Measurements from ENCODE around the gene RNF4. TPM values are rescaled to one million over a fixed set of nuclear protein-coding genes. Genes with fewer than 3 reads are reported as not detected.

Gene RNF4
- total RNA-seq, 1 experiment from 2014 or later = 92.0 TPM

DNA sequence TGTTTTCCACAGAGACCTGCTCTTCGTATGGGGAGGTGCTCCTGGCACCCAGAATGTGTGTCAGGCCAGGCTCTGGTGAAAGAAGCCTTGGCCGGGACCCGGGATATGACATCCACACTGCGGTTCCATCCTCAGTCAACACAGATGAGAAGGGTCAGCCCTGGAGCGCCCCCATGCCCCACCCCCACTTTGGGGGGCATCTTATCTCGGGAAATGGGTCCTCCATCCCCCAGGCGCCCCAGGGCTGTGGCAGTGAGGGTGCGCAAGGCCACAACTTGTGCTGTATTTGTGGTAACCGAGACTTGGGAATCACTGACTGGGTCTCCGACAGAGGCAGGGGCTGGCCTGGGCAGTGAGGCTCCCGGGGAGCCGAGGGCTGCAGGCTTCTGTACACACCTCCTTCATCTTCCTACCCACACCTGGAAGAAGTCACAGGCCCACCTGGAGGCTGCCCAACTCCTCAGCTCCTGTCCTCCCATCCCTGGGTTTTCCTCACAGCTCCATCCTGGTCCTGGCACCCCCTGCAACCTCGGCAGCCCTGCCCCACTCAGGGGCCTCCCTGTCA, 42.1 kb upstream of the RNF4 start:
- H3K27me3 Mint-ChIP-seq (ENCODE audit: low read depth) = peaks cover 15% of the 10 kb centered on the region
- H2BK5ac ChIP-seq (ENCODE audit: insufficient read length, low read length) = no peak overlapping the region
- no peak overlapping the region for H3K56ac ChIP-seq (ENCODE audit: insufficient read length, low read depth, low read length)
- H3K4me1 ChIP-seq (ENCODE audit: insufficient read depth, low read length) = no peaks in the 10 kb centered on the region
- H3K4me2 ChIP-seq (ENCODE audit: insufficient read depth, insufficient read length, low read length) = no peak overlapping the region
- H3K14ac ChIP-seq (ENCODE audit: insufficient read depth, low read length) = no peak overlapping the region
- H3K23ac ChIP-seq (ENCODE audit: insufficient read length, low read depth, low read length) = no peak overlapping the region
- no peak overlapping the region for H2AK5ac ChIP-seq (ENCODE audit: insufficient read length, low read length)
- H4K8ac ChIP-seq (replicated peaks; ENCODE audit: insufficient read length, low read depth, low read length) = no peak overlapping the region
- H3K79me2 ChIP-seq (ENCODE audit: insufficient read depth, low read length) = no peaks in the 10 kb centered on the region
- H3K9ac ChIP-seq (ENCODE audit: extremely low read depth, insufficient read length, low read length) = no peak overlapping the region
- peaks cover 13% of the 10 kb centered on the region in 2 experiments for H3K4me1 Mint-ChIP-seq
- no peak overlapping the region for H3K4me3 Mint-ChIP-seq
- no peak overlapping the region for H4K91ac ChIP-seq (ENCODE audit: insufficient read length, low read depth, low read length)
- no peak overlapping the region for H2BK12ac ChIP-seq (ENCODE audit: insufficient read length, low read depth, low read length)
- H3K18ac ChIP-seq (ENCODE audit: insufficient read length, low read depth, low read length) = no peak overlapping the region
- H4K5ac ChIP-seq (ENCODE audit: insufficient read length, low read depth, low read length) = no peak overlapping the region
- no peak overlapping the region for H3K27ac ChIP-seq (ENCODE audit: insufficient read length, low read depth, low read length)
- TF ChIP-seq, protein P1, sequence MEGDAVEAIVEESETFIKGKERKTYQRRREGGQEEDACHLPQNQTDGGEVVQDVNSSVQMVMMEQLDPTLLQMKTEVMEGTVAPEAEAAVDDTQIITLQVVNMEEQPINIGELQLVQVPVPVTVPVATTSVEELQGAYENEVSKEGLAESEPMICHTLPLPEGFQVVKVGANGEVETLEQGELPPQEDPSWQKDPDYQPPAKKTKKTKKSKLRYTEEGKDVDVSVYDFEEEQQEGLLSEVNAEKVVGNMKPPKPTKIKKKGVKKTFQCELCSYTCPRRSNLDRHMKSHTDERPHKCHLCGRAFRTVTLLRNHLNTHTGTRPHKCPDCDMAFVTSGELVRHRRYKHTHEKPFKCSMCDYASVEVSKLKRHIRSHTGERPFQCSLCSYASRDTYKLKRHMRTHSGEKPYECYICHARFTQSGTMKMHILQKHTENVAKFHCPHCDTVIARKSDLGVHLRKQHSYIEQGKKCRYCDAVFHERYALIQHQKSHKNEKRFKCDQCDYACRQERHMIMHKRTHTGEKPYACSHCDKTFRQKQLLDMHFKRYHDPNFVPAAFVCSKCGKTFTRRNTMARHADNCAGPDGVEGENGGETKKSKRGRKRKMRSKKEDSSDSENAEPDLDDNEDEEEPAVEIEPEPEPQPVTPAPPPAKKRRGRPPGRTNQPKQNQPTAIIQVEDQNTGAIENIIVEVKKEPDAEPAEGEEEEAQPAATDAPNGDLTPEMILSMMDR (conservative IDR thresholded peaks at IDR 0.05) = no peak
- no peak overlapping the region for H2BK15ac ChIP-seq (ENCODE audit: low read depth, low read length)
- H2AFZ ChIP-seq (ENCODE audit: low read length) = no peak overlapping the region
- no peaks in the 10 kb centered on the region for H3K23me2 ChIP-seq (ENCODE audit: insufficient read length, low read depth, low read length, poor library complexity, severe bottlenecking)
- H2BK20ac ChIP-seq (ENCODE audit: low read depth, low read length, poor library complexity, severe bottlenecking) = no peak overlapping the region
- no peak overlapping the region for H2BK120ac ChIP-seq (ENCODE audit: low read depth, low read length, poor library complexity, severe bottlenecking)
- H3K36me3 Mint-ChIP-seq (ENCODE audit: insufficient read depth in 1 of 3, low read depth in 3 of 3) = no peaks in the 10 kb centered on the region
- no peak for DNase-seq
- no peaks in the 10 kb centered on the region for H3K9me3 ChIP-seq (ENCODE audit: control insufficient read depth, low read depth, low read length)
- H3T11ph ChIP-seq (ENCODE audit: low read length) = no peak overlapping the region
- no peak overlapping the region for H3K4ac ChIP-seq (ENCODE audit: low read depth, low read length)
- H3K79me1 ChIP-seq (ENCODE audit: insufficient read depth, low read depth, low read length, poor library complexity, severe bottlenecking) = no peaks in the 10 kb centered on the region
- no peak overlapping the region for H3K27ac Mint-ChIP-seq
- H3K9me3 Mint-ChIP-seq = no peaks in the 10 kb centered on the region; a peak in 1 of 5 replicates
- no peaks in the 10 kb centered on the region for H3K27me3 ChIP-seq (ENCODE audit: insufficient read depth, low read length)
- WGBS (ENCODE audit: extremely low coverage, insufficient read length, low lambda C conversion rate) = no CpG with 5 or more reads among the region's 13 CpGs
- H4K20me1 ChIP-seq (ENCODE audit: control insufficient read depth, insufficient read depth, insufficient read length) = no peaks in the 10 kb centered on the region
